Astrocyte (in vitro differentiated cells and primary cell): Measurements from ENCODE around the gene MORN4.

Source experiments
- CTCF ChIP-seq: IDR thresholded peaks from 2 replicates; pipeline ENCODE4 v1.5.1; 2011; ENCODE audit warnings: low read depth, mild to moderate bottlenecking, inconsistent platforms, low read length, moderate library complexity; ENCODE audit not compliant: insufficient read depth
- EZH2 ChIP-seq: IDR thresholded peaks from 2 replicates; pipeline ENCODE4 v1.6.1; 2012; ENCODE audit warnings: mild to moderate bottlenecking, low read length, inconsistent platforms; ENCODE audit not compliant: insufficient read depth

GRCh38 chr10:97590748-97591495 lies 42.4 kb downstream of the MORN4 start:
- TF ChIP-seq EZH2 (no peak), CTCF (no peak)
